ENCODE data around the gene ELMO1.

Gene ELMO1

GRCh38 chr7:36984710-36985312 lies 463.9 kb downstream of the ELMO1 start:
- Histone ChIP-seq H3K27ac (ENCODE audit: low read depth, low read length) (no peak overlapping the region), H3K4me2 (ENCODE audit: low read length) (no peak overlapping the region)

GRCh38 chr7:36984041-36984521 lies 464.6 kb downstream of the ELMO1 start:
- Histone ChIP-seq H3K27ac (ENCODE audit: low read depth, low read length) (no peak overlapping the region), H3K36me3 (ENCODE audit: control insufficient read depth, low read length) (no peaks in the 10 kb centered on the region), H3K9me3 (ENCODE audit: control insufficient read depth, insufficient read depth, low read length) (no peaks in the 10 kb centered on the region), H3K4me3 (ENCODE audit: low read length) (no peak overlapping the region), H3F3A (ENCODE audit: control insufficient read depth, insufficient read depth) (no peaks in the 10 kb centered on the region), H3K27me3 (ENCODE audit: control insufficient read depth, low read length) (no peaks in the 10 kb centered on the region), H3K79me2 (ENCODE audit: control insufficient read depth, low read length) (no peaks in the 10 kb centered on the region), H3K4me1 (ENCODE audit: control insufficient read depth, low read length) (peaks cover 8% of the 10 kb centered on the region), H3K4me2 (ENCODE audit: low read length) (no peak overlapping the region), H3K9me2 (replicated peaks; ENCODE audit: control insufficient read depth, low read length) (no peaks in the 10 kb centered on the region), H4K20me1 (ENCODE audit: control insufficient read depth, insufficient read depth, low read depth, low read length) (peaks cover 19% of the 10 kb centered on the region)
- TF ChIP-seq EZH2phosphoT487 (IDR thresholded peaks at IDR 0.05; ENCODE audit: borderline replicate concordance, low read length) = no peak
- no peak for TF ChIP-seq CTCF (IDR thresholded peaks at IDR 0.05; ENCODE audit: low read depth, low read length, poor library complexity, severe bottlenecking)

More at GRCh38 chr7:36984710-36985312, 463.9 kb downstream of the ELMO1 start:
- H3K27me3 ChIP-seq (ENCODE audit: control insufficient read depth, low read length) = no peaks in the 10 kb centered on the region
- H3K9me2 ChIP-seq (replicated peaks; ENCODE audit: control insufficient read depth, low read length) = no peaks in the 10 kb centered on the region
- H3K9me3 ChIP-seq (ENCODE audit: control insufficient read depth, insufficient read depth, low read length) = no peaks in the 10 kb centered on the region
- H3K79me2 ChIP-seq (ENCODE audit: control insufficient read depth, low read length) = no peaks in the 10 kb centered on the region
- H3F3A ChIP-seq (ENCODE audit: control insufficient read depth, insufficient read depth) = no peaks in the 10 kb centered on the region
- peaks cover 8% of the 10 kb centered on the region for H3K4me1 ChIP-seq (ENCODE audit: control insufficient read depth, low read length)
- no peak overlapping the region for H3K4me3 ChIP-seq (ENCODE audit: low read length)
- TF ChIP-seq CTCF (IDR thresholded peaks at IDR 0.05; ENCODE audit: low read depth, low read length, poor library complexity, severe bottlenecking) = no peak
- no peak for TF ChIP-seq EZH2phosphoT487 (IDR thresholded peaks at IDR 0.05; ENCODE audit: borderline replicate concordance, low read length)
- no peaks in the 10 kb centered on the region for H3K36me3 ChIP-seq (ENCODE audit: control insufficient read depth, low read length)
- H4K20me1 ChIP-seq (ENCODE audit: control insufficient read depth, insufficient read depth, low read depth, low read length) = peaks cover 19% of the 10 kb centered on the region

GRCh38 chr7:36982766-36983165 lies 465.9 kb downstream of the ELMO1 start:
- Histone ChIP-seq H3K36me3 (ENCODE audit: control insufficient read depth, low read length) (no peaks in the 10 kb centered on the region), H3K9me3 (ENCODE audit: control insufficient read depth, insufficient read depth, low read length) (no peaks in the 10 kb centered on the region), H3K9me2 (replicated peaks; ENCODE audit: control insufficient read depth, low read length) (no peaks in the 10 kb centered on the region), H3K79me2 (ENCODE audit: control insufficient read depth, low read length) (no peaks in the 10 kb centered on the region), H3K4me2 (ENCODE audit: low read length) (no peak overlapping the region), H3K27ac (ENCODE audit: low read depth, low read length) (no peak overlapping the region), H3K27me3 (ENCODE audit: control insufficient read depth, low read length) (no peaks in the 10 kb centered on the region), H4K20me1 (ENCODE audit: control insufficient read depth, insufficient read depth, low read depth, low read length) (peaks cover 19% of the 10 kb centered on the region), H3K4me3 (ENCODE audit: low read length) (no peak overlapping the region), H3K4me1 (ENCODE audit: control insufficient read depth, low read length) (peaks cover 8% of the 10 kb centered on the region), H3F3A (ENCODE audit: control insufficient read depth, insufficient read depth) (no peaks in the 10 kb centered on the region)
- TF ChIP-seq EZH2phosphoT487 (IDR thresholded peaks at IDR 0.05; ENCODE audit: borderline replicate concordance, low read length) (no peak), CTCF (IDR thresholded peaks at IDR 0.05; ENCODE audit: low read depth, low read length, poor library complexity, severe bottlenecking) (no peak)
